WTC11 (cell line): ENCODE results near the gene SEC16A. TPM values are rescaled to one million over a fixed set of nuclear protein-coding genes. Genes with fewer than 3 reads are reported as not detected.

ENCODE experiments used
- ATAC-seq: fragments of 200-7000 bp; cut with Tn5 transposase; 2 replicates; pipeline ENCODE4 v1.10.0; 2021; ENCODE audit warnings: mild to moderate bottlenecking, moderate library complexity
- CTCF ChIA-PET: fragments of 300-600 bp; sonication (Branson Sonifier 250); formaldehyde crosslinking; loops from one replicate; lab custom pipeline; 2021; ENCODE audit warnings: antibody characterized with exemption; lab: Charles Lee
- POLR2A ChIA-PET: fragments of 350-600 bp; sonication (Branson Sonifier 250); formaldehyde crosslinking; loops from one replicate; lab custom pipeline; 2021; ENCODE audit warnings: antibody characterized with exemption; lab: Charles Lee
- DNase-seq: peaks from one replicate; pipeline ENCODE4 v3.0.0; 2021; ENCODE audit warnings: low spot score
- H3K27ac Mint-ChIP-seq: 2 replicates; pipeline ENCODE4 v1.8.0; 2021; ENCODE audit warnings: mixed read lengths
- H3K27me3 Mint-ChIP-seq: 2 replicates; pipeline ENCODE4 v1.8.0; 2021; ENCODE audit warnings: low read depth, mild to moderate bottlenecking, moderate library complexity, mixed read lengths
- H3K36me3 Mint-ChIP-seq: 2 replicates; pipeline ENCODE4 v1.8.0; 2021; ENCODE audit warnings: mixed read lengths
- H3K4me1 Mint-ChIP-seq: 2 replicates; pipeline ENCODE4 v1.8.0; 2022; ENCODE audit warnings: mixed read lengths
- H3K4me3 Mint-ChIP-seq: 2 replicates; pipeline ENCODE4 v1.8.0; 2021; ENCODE audit warnings: mild to moderate bottlenecking, moderate library complexity, mixed read lengths
- H3K9me3 Mint-ChIP-seq: 2 replicates; pipeline ENCODE4 v1.8.0; 2021; ENCODE audit warnings: mixed read lengths
- ATF2 ChIP-seq: sonication (generic); formaldehyde crosslinking; IDR thresholded peaks from 2 replicates; pipeline ENCODE4 v1.8.1; 2022; ENCODE audit warnings: low read depth, missing genetic modification reagents, borderline replicate concordance
- CBFB ChIP-seq: sonication (generic); formaldehyde crosslinking; IDR thresholded peaks from 2 replicates; pipeline ENCODE4 v1.8.1; 2022; ENCODE audit warnings: mild to moderate bottlenecking, low read depth, missing genetic modification reagents
- CDX4 ChIP-seq: fragments of 250-450 bp; sonication (Bioruptor Pico); IDR thresholded peaks from 2 replicates; pipeline ENCODE4 v1.9.0; 2021; ENCODE audit warnings: moderate library complexity, mild to moderate bottlenecking, inconsistent platforms, borderline replicate concordance
- E2F4 ChIP-seq: sonication (generic); formaldehyde crosslinking; IDR thresholded peaks from 2 replicates; pipeline ENCODE4 v1.8.1; 2022; ENCODE audit warnings: low read depth, mild to moderate bottlenecking, moderate library complexity, missing genetic modification reagents, borderline replicate concordance
- EMX1 ChIP-seq: fragments of 250-450 bp; sonication (Bioruptor Pico); IDR thresholded peaks from 2 replicates; pipeline ENCODE4 v1.8.0; 2021; ENCODE audit warnings: mild to moderate bottlenecking
- ERG ChIP-seq: fragments of 250-450 bp; sonication (Bioruptor Pico); IDR thresholded peaks from 2 replicates; pipeline ENCODE4 v1.8.0; 2021; ENCODE audit warnings: mild to moderate bottlenecking
- FOXP1 ChIP-seq: sonication (generic); formaldehyde crosslinking; IDR thresholded peaks from 2 replicates; pipeline ENCODE4 v1.8.0; 2022; ENCODE audit warnings: missing genetic modification reagents, mild to moderate bottlenecking, moderate library complexity, borderline replicate concordance
- GABPB1 ChIP-seq: sonication (generic); formaldehyde crosslinking; IDR thresholded peaks from 2 replicates; pipeline ENCODE4 v1.8.1; 2023; ENCODE audit warnings: mild to moderate bottlenecking, missing genetic modification reagents
- IRF2 ChIP-seq: sonication (generic); formaldehyde crosslinking; IDR thresholded peaks from 2 replicates; pipeline ENCODE4 v1.8.0; 2022; ENCODE audit warnings: low read depth, missing genetic modification reagents, borderline replicate concordance
- MLX ChIP-seq: sonication (generic); formaldehyde crosslinking; IDR thresholded peaks from 2 replicates; pipeline ENCODE4 v1.8.1; 2023; ENCODE audit warnings: mild to moderate bottlenecking, missing genetic modification reagents, moderate library complexity
- MXD4 ChIP-seq: fragments of 250-450 bp; sonication (Bioruptor Pico); IDR thresholded peaks from 2 replicates; pipeline ENCODE4 v1.8.0; 2021; ENCODE audit warnings: mild to moderate bottlenecking, moderate library complexity, borderline replicate concordance
- NFE2L1 ChIP-seq: sonication (generic); formaldehyde crosslinking; IDR thresholded peaks from 2 replicates; pipeline ENCODE4 v1.8.1; 2023; ENCODE audit warnings: missing genetic modification reagents
- PREB ChIP-seq: sonication (generic); formaldehyde crosslinking; IDR thresholded peaks from 2 replicates; pipeline ENCODE4 v1.8.1; 2022; ENCODE audit warnings: mild to moderate bottlenecking, missing genetic modification reagents, moderate library complexity, borderline replicate concordance
- RORB ChIP-seq: fragments of 250-450 bp; sonication (Bioruptor Pico); IDR thresholded peaks from 2 replicates; pipeline ENCODE4 v1.9.0; 2021; ENCODE audit warnings: mild to moderate bottlenecking
- SMAD4 ChIP-seq: sonication (generic); formaldehyde crosslinking; IDR thresholded peaks from 2 replicates; pipeline ENCODE4 v1.8.0; 2022; ENCODE audit warnings: mild to moderate bottlenecking, missing genetic modification reagents
- SOX15 ChIP-seq: fragments of 250-450 bp; sonication (Bioruptor Pico); IDR thresholded peaks from 2 replicates; pipeline ENCODE4 v1.9.0; 2021; ENCODE audit warnings: mild to moderate bottlenecking
- TEAD1 ChIP-seq: sonication (generic); formaldehyde crosslinking; IDR thresholded peaks from 2 replicates; pipeline ENCODE4 v1.8.0; 2022; ENCODE audit warnings: mild to moderate bottlenecking, missing genetic modification reagents
- USF2 ChIP-seq: sonication (generic); formaldehyde crosslinking; IDR thresholded peaks from 2 replicates; pipeline ENCODE4 v1.8.1; 2023; ENCODE audit warnings: mild to moderate bottlenecking, missing genetic modification reagents, moderate library complexity
- ZBTB21 ChIP-seq: sonication (generic); formaldehyde crosslinking; IDR thresholded peaks from 2 replicates; pipeline ENCODE4 v1.8.1; 2023; ENCODE audit warnings: mild to moderate bottlenecking, missing genetic modification reagents, borderline replicate concordance
- ZBTB43 ChIP-seq: sonication (generic); formaldehyde crosslinking; IDR thresholded peaks from 2 replicates; pipeline ENCODE4 v1.8.1; 2023; ENCODE audit warnings: mild to moderate bottlenecking, missing genetic modification reagents
- ZNF232 ChIP-seq: sonication (generic); formaldehyde crosslinking; IDR thresholded peaks from 2 replicates; pipeline ENCODE4 v1.8.0; 2022; ENCODE audit warnings: mild to moderate bottlenecking, missing genetic modification reagents
- ZNF263 ChIP-seq: sonication (generic); formaldehyde crosslinking; IDR thresholded peaks from 2 replicates; pipeline ENCODE4 v1.8.1; 2022; ENCODE audit warnings: low read depth, mild to moderate bottlenecking, moderate library complexity, missing genetic modification reagents
- ZNF396 ChIP-seq: fragments of 250-450 bp; sonication (Bioruptor Pico); IDR thresholded peaks from 2 replicates; pipeline ENCODE4 v1.8.0; 2021; ENCODE audit warnings: mild to moderate bottlenecking, moderate library complexity, borderline replicate concordance
- ZNF423 ChIP-seq: fragments of 250-450 bp; sonication (Bioruptor Pico); IDR thresholded peaks from 2 replicates; pipeline ENCODE4 v2.1.2; 2022; ENCODE audit warnings: mild to moderate bottlenecking, moderate library complexity
- total RNA-seq: library from RNA; stranded (reverse); gene quantifications from 3 replicates; pipeline ENCODE4 v1.2.3, GENCODE V29; 2021

The SEC16A gene
- total RNA-seq, 1 experiment from 2014 or later, result 70.9 TPM

- Mint-ChIP-seq H3K9me3 (no peaks in the 10 kb centered on the region), H3K4me1 (peaks cover 3% of the 10 kb centered on the region), H3K4me3 (no peak overlapping the region), H3K27ac (no peak overlapping the region), H3K27me3 (no peaks in the 10 kb centered on the region), H3K36me3 (peaks cover 47% of the 10 kb centered on the region)
- DNase-seq, result no peak
- ATAC-seq, result no peak
- TF ChIP-seq ERG, result no peak
- no peak for TF ChIP-seq RORB
- TF ChIP-seq E2F4 (CRISPR knock-in tag), result no peak
- no peak for TF ChIP-seq GABPB1
- no peak for TF ChIP-seq CBFB (CRISPR knock-in tag)
- TF ChIP-seq MXD4 (CRISPR knock-in tag), result no peak
- TF ChIP-seq ATF2, result no peak
- TF ChIP-seq TEAD1 (CRISPR knock-in tag), result no peak
- TF ChIP-seq NFE2L1 (CRISPR knock-in tag), result no peak
- no peak for TF ChIP-seq ZNF396 (CRISPR knock-in tag)
- TF ChIP-seq MLX (CRISPR knock-in tag), result no peak
- no peak for TF ChIP-seq SOX15 (CRISPR knock-in tag)
- TF ChIP-seq ZNF423, result no peak
- no peak for TF ChIP-seq ZBTB43 (CRISPR knock-in tag)
- no peak for TF ChIP-seq PREB
- no peak for TF ChIP-seq SMAD4 (CRISPR knock-in tag)
- TF ChIP-seq FOXP1 (CRISPR knock-in tag), result no peak
- ChIA-PET CTCF (no interaction called here), POLR2A (no interaction called here)
Measured at GRCh38 chr9:136476369-136477150, 6.3 kb downstream of the SEC16A start.

GRCh38 chr9:136474974-136475865 lies 7.6 kb downstream of the SEC16A start:
- Mint-ChIP-seq H3K4me1 (no peaks in the 10 kb centered on the region), H3K36me3 (peaks cover 54% of the 10 kb centered on the region), H3K9me3 (no peaks in the 10 kb centered on the region), H3K27me3 (no peaks in the 10 kb centered on the region), H3K4me3 (no peak overlapping the region), H3K27ac (no peak overlapping the region)
- no peak for DNase-seq
- POLR2A ChIA-PET, result no interaction called here
- CTCF ChIA-PET, result no interaction called here
- ATAC-seq, result no peak
- TF ChIP-seq CBFB (CRISPR knock-in tag), result no peak
- TF ChIP-seq IRF2 (CRISPR knock-in tag), result no peak
- no peak for TF ChIP-seq EMX1 (CRISPR knock-in tag)
- no peak for TF ChIP-seq ZBTB21
- no peak for TF ChIP-seq ZNF232
- TF ChIP-seq ZNF263 (CRISPR knock-in tag), result no peak
- TF ChIP-seq SMAD4 (CRISPR knock-in tag), result no peak
- TF ChIP-seq ERG, result no peak
- no peak for TF ChIP-seq CDX4
- TF ChIP-seq USF2, result no peak
